ENCODE results near the gene MUC2. TPM values are rescaled to one million over a fixed set of nuclear protein-coding genes. Genes with fewer than 3 reads are reported as not detected.

MUC2 gene
- total and polyA plus RNA-seq, 2 experiments from 2014 or later, result not detected

- TF ChIP-seq CTCF (conservative IDR thresholded peaks at IDR 0.05; ENCODE audit: low read depth in 2 of 2) (no peak), ZNF114 (CRISPR knock-in tag; IDR thresholded peaks at IDR 0.05) (no peak), EZH2phosphoT487 (IDR thresholded peaks at IDR 0.05; ENCODE audit: unreplicated experiment) (no peak), JUNB (IDR thresholded peaks at IDR 0.05; ENCODE audit: unreplicated experiment) (no peak)
These were observed 1.5 kb downstream of the MUC2 start (continued) for GRCh38 chr11:1076061-1076665.

- Mint-ChIP-seq H3K27ac (no peak overlapping the region), H3K4me3 (no peak overlapping the region), H3K36me3 (ENCODE audit: low read depth) (no peaks in the 10 kb centered on the region), H3K27me3 (ENCODE audit: insufficient read depth, low read depth, poor library complexity) (peaks cover 2% of the 10 kb centered on the region), H3K9me3 (no peaks in the 10 kb centered on the region; the same call in 2 of the 3 replicates), H3K4me1 (no peaks in the 10 kb centered on the region)
- Histone ChIP-seq H2AFZ (no peak overlapping the region), H3K36me3 (ENCODE audit: insufficient read depth) (no peaks in the 10 kb centered on the region), H3K9me2 (ENCODE audit: insufficient read depth) (no peaks in the 10 kb centered on the region), H3F3A (replicated peaks; ENCODE audit: low read depth) (no peaks in the 10 kb centered on the region), H3K4me3 (no peak overlapping the region), H3K4me1 (ENCODE audit: insufficient read depth) (no peaks in the 10 kb centered on the region), H4K20me1 (replicated peaks; ENCODE audit: insufficient read depth) (no peaks in the 10 kb centered on the region), H3K27ac (ENCODE audit: low read depth) (no peak overlapping the region), H3K27me3 (ENCODE audit: insufficient read depth) (no peaks in the 10 kb centered on the region), H3K4me2 (no peak overlapping the region), H3K79me2 (replicated peaks; ENCODE audit: insufficient read depth) (no peaks in the 10 kb centered on the region)
- DNase-seq (ENCODE audit: low spot score) (no peak), ATAC-seq (no peak)
- TF ChIP-seq NANOG (IDR thresholded peaks at IDR 0.05; ENCODE audit: borderline replicate concordance) (no peak), ZNF114 (CRISPR knock-in tag; IDR thresholded peaks at IDR 0.05) (no peak), STAT1 (IDR thresholded peaks at IDR 0.05; ENCODE audit: unreplicated experiment) (no peak), CTCF (conservative IDR thresholded peaks at IDR 0.05; ENCODE audit: low read depth in 2 of 2) (no peak), ETS1 (IDR thresholded peaks at IDR 0.05) (no peak), ZNF462 (CRISPR knock-in tag; IDR thresholded peaks at IDR 0.05) (no peak)
These were observed 2.4 kb downstream of the MUC2 start for GRCh38 chr11:1077033-1077416.
